GM12878 (cell line): ENCODE results near the gene CMBL. TPM values are rescaled to one million over a fixed set of nuclear protein-coding genes. Genes with fewer than 3 reads are reported as not detected.

Experiments
- ATAC-seq: fragments of 200-7000 bp; cut with Tn5 transposase; 3 replicates; pipeline ENCODE4 v1.9.1; 2020; ENCODE audit warnings: mild to moderate bottlenecking, moderate library complexity
- BruUV-seq: library from RNA; stranded (reverse); fragments of 400-500 nt; replicated peaks from 2 replicates; lab custom pipeline; 2021; lab: Mats Ljungman, UMichigan
- CTCF ChIA-PET: fragments of 300-600 bp; sonication (Branson Sonifier 250); formaldehyde crosslinking; extraction: SDS; loops from one replicate; lab custom pipeline; 2021; ENCODE audit warnings: inconsistent platforms; lab: Yijun Ruan, JAX
- POLR2A ChIA-PET: fragments of 350-600 bp; formaldehyde crosslinking; extraction: SDS; loops from one replicate; lab custom pipeline; 2021; ENCODE audit warnings: inconsistent platforms; lab: Charles Lee
- RAD21 ChIA-PET: fragments of 300-600 bp; sonication (Branson Sonifier 250); formaldehyde crosslinking; loops from one replicate; lab custom pipeline; 2023; ENCODE audit warnings: antibody characterized with exemption; ENCODE audit not compliant: unreplicated experiment; lab: Charles Lee
- SMC1A ChIA-PET: fragments of 300-600 bp; sonication (Branson Sonifier 250); formaldehyde crosslinking; loops from one replicate; lab custom pipeline; 2023; ENCODE audit not compliant: unreplicated experiment, uncharacterized antibody; lab: Charles Lee
- DNase-seq: peaks from one replicate; pipeline ENCODE4 v3.0.0-alpha.2; 2011; ENCODE audit warnings: low read depth, low spot score
- FAIRE-seq: peaks from 3 replicates; lab custom pipeline; 2011; peaks lifted over from hg19 to GRCh38; lab: Jason Lieb, UNC
- H2AFZ ChIP-seq: 2 replicates; pipeline ENCODE4 v1.6.0; 2011; ENCODE audit warnings: low read depth, low read length, control low read depth; ENCODE audit not compliant: control insufficient read depth
- H3K27ac ChIP-seq: 2 replicates; pipeline ENCODE4 v1.5.1; 2011; ENCODE audit warnings: control low read depth; ENCODE audit not compliant: control insufficient read depth, insufficient read depth
- H3K27me3 ChIP-seq, 2 experiments: replicated peaks in 1 of 2; 2 replicates each; pipeline versions ENCODE4 v1.6.0 to v1.6.1; 2011; ENCODE audit warnings: low read length in 1 of 2; ENCODE audit not compliant: control insufficient read depth in 2 of 2, insufficient read depth in 2 of 2
- H3K36me3 ChIP-seq, 2 experiments: 2 replicates each; pipeline ENCODE4 v1.5.1; 2011; ENCODE audit warnings: low read length in 1 of 2; ENCODE audit not compliant: control insufficient read depth in 2 of 2, insufficient read depth in 2 of 2
- H3K4me1 ChIP-seq: 2 replicates; pipeline ENCODE4 v1.6.1; 2011; ENCODE audit warnings: mild to moderate bottlenecking, low read length, moderate library complexity, mixed read lengths; ENCODE audit not compliant: control insufficient read depth, insufficient read depth
- H3K4me2 ChIP-seq: 2 replicates; pipeline ENCODE4 v1.6.0; 2011; ENCODE audit warnings: control low read depth; ENCODE audit not compliant: control insufficient read depth, insufficient read depth
- H3K4me3 ChIP-seq: fragments of 200-600 bp; sonication (generic); 2 replicates; pipeline ENCODE4 v1.5.1; 2016
- H3K79me2 ChIP-seq: 2 replicates; pipeline ENCODE4 v1.6.0; 2011; ENCODE audit warnings: low read length; ENCODE audit not compliant: control insufficient read depth, insufficient read depth
- H3K9ac ChIP-seq: 2 replicates; pipeline ENCODE4 v1.8.0; 2011; ENCODE audit warnings: low read length, control low read depth, mixed read lengths; ENCODE audit not compliant: control insufficient read depth, insufficient read depth
- H3K9me3 ChIP-seq: replicated peaks from 3 replicates; pipeline ENCODE4 v1.5.1; 2011; ENCODE audit warnings: mild to moderate bottlenecking, low read length; ENCODE audit not compliant: control insufficient read depth, insufficient read depth
- H4K20me1 ChIP-seq: 2 replicates; pipeline ENCODE4 v1.6.0; 2011; ENCODE audit not compliant: control insufficient read depth, insufficient read depth
- ATF2 ChIP-seq: IDR thresholded peaks from 2 replicates; pipeline ENCODE4 v1.6.1; 2012; ENCODE audit warnings: low read length, inconsistent platforms
- BRCA1 ChIP-seq: IDR thresholded peaks from 2 replicates; pipeline ENCODE4 v1.6.1; 2011; ENCODE audit warnings: low read depth, low read length, improper control_type of control experiment
- CEBPZ ChIP-seq: fragments of 150-350 bp; IDR thresholded peaks from 2 replicates; pipeline ENCODE4 v1.6.1; 2016; ENCODE audit warnings: low read depth, low read length
- CHD2 ChIP-seq: IDR thresholded peaks from 2 replicates; pipeline ENCODE4 v1.6.1; 2011; ENCODE audit warnings: low read depth, low read length, improper control_type of control experiment, borderline replicate concordance
- HDAC6 ChIP-seq: fragments of 200-600 bp; sonication (generic); IDR thresholded peaks from one replicate; pipeline ENCODE4 v1.8.0; 2017; ENCODE audit warnings: antibody characterized with exemption; ENCODE audit not compliant: unreplicated experiment
- MXI1 ChIP-seq: fragments of 150-350 bp; IDR thresholded peaks from 2 replicates; pipeline ENCODE4 v1.6.1; 2011; ENCODE audit warnings: low read depth, mild to moderate bottlenecking, inconsistent platforms, low read length, improper control_type of control experiment
- MYC ChIP-seq: IDR thresholded peaks from 2 replicates; pipeline ENCODE4 v1.6.1; 2011; ENCODE audit warnings: mild to moderate bottlenecking, low read length, moderate library complexity, inconsistent platforms; ENCODE audit not compliant: insufficient read depth, insufficient replicate concordance, insufficient read length, severe bottlenecking
- NFIC ChIP-seq: IDR thresholded peaks from 2 replicates; pipeline ENCODE4 v1.6.1; 2012; ENCODE audit warnings: low read depth, mild to moderate bottlenecking, inconsistent platforms, low read length, moderate library complexity
- POLR2A ChIP-seq: IDR thresholded peaks from 2 replicates; pipeline ENCODE4 v1.6.1; 2011; ENCODE audit warnings: low read depth, mild to moderate bottlenecking, low read length
- POLR2AphosphoS5 ChIP-seq: IDR thresholded peaks from 2 replicates; pipeline ENCODE4 v1.6.1; 2011; ENCODE audit warnings: mild to moderate bottlenecking, low read length, inconsistent platforms
- whole genome bisulfite sequencing: methylation state at CpG from one replicate; pipeline ENCODE4 v1.1.6; 2016; ENCODE audit warnings: low lambda C conversion rate; ENCODE audit not compliant: insufficient replicate concordance, insufficient coverage; ENCODE audit errors: missing lambda C conversion rate; 5-methylcytosine and 5-hydroxymethylcytosine counted together
- in situ Hi-C: fragments of 300-500 bp; cut with MboI; formaldehyde crosslinking; loops from 9 replicates; pipeline ENCODE4 v1.14.3; 2018; ENCODE audit warnings: mixed read lengths
- intact Hi-C: fragments of 100-400 bp; cut with micrococcal nuclease; formaldehyde crosslinking; loops from one replicate; pipeline ENCODE4 v1.14.2; 2022; ENCODE audit not compliant: unreplicated experiment
- polyA plus RNA-seq, 11 experiments: library from polyadenylated mRNA; depleted of rRNA in 4 of 11; unstranded in 6 of 11; stranded (reverse) in 5 of 11; fragments of >200 nt; fragmentation: Nextera tagmentation in 4 of 11; fragmentation: Illumina TruSeq in 1 of 11; extraction: Ambion mirVana in 4 of 11; extraction: Trizol in 1 of 11; gene quantifications; 1 replicate in 1 of 11; 2 replicates in 10 of 11; pipeline versions ENCODE4 v1.2.1 to v1.2.3, GENCODE V29; 2011 to 2016; ENCODE audit warnings: inconsistent platforms in 2 of 11, missing spikeins in 2 of 11, low read depth in 1 of 11
- total RNA-seq, 4 experiments: library from RNA; depleted of rRNA in 3 of 4; stranded (reverse); fragments of >200 nt in 3 of 4; fragmentation: Illumina TruSeq in 1 of 4; extraction: Trizol in 1 of 4; gene quantifications; 2 replicates each; pipeline versions ENCODE4 v1.2.1 to v1.2.3, GENCODE V29; 2013 to 2021

The CMBL gene
- total and polyA plus RNA-seq, 10 of the 15 experiments (the other 5 are each of a cell fraction or from before 2014, with no cell fraction given), result 1.8 to 15.6 (median 7.5) TPM

- Histone ChIP-seq H3K4me1 (peaks cover 1% of the 10 kb centered on the region; the same call in 1 of the 2 replicates), H3K27me3 (no peaks in the 10 kb centered on the region)
- peak; percentile 47 for ATAC-seq
- POLR2A ChIA-PET, result interaction anchor here (1.9 kb wide), 1 partner anchor 15 kb away, joined by 7 read pairs; no protein-coding TSS in a partner anchor
- RAD21 ChIA-PET, result no interaction called here
- DNase-seq, result no peak
- no peak for TF ChIP-seq CEBPZ
- TF ChIP-seq POLR2AphosphoS5, result peak; percentile 55; the same call in 1 of the 2 replicates
- no peak for TF ChIP-seq BRCA1
- TF ChIP-seq MXI1, result no peak
- TF ChIP-seq HDAC6, result no peak
- TF ChIP-seq CHD2, result no peak
- TF ChIP-seq ATF2, result peak; percentile 20; the same call in 1 of the 2 replicates
- peak; percentile 59 for TF ChIP-seq POLR2A
- no peak for TF ChIP-seq NFIC
- no peak for TF ChIP-seq MYC
- TF ChIP-seq, all 136 proteins: peak for 3
- Histone ChIP-seq H4K20me1 (no peaks in the 10 kb centered on the region; the same call in 1 of the 2 replicates), H2AFZ (no peak overlapping the region), H3K9ac (no peak overlapping the region), H3K79me2 (no peaks in the 10 kb centered on the region), H3K4me3 (no peak overlapping the region), H3K9me3 (no peaks in the 10 kb centered on the region), H3K27ac (no peak overlapping the region), H3K36me3 (peaks cover 14 to 35% of the 10 kb centered on the region in 2 experiments), H3K4me2 (no peak overlapping the region)
- intact Hi-C loops, result no loop called here
- BruUV-seq, result no TSS peak
- no peak for FAIRE-seq
- 62% methylated on average over 6 of the region's 6 CpGs for WGBS
- ChIA-PET SMC1A (interaction anchor here (0.8 to 1.2 kb wide), 2 partner anchors 14 to 18 kb away, joined by 4 to 5 read pairs; no protein-coding TSS in a partner anchor), CTCF (no interaction called here)
- in situ Hi-C loops, result no loop called here
Measured at GRCh38 chr5:10265245-10266109, 42.2 kb downstream of the CMBL start.
